ENCODE results near the gene TBC1D4.

GRCh38 chr13:75271846-75272245, 210.1 kb downstream of the TBC1D4 start:
- TF ChIP-seq CTCF (IDR thresholded peaks at IDR 0.05 in 4 of 5, conservative IDR thresholded peaks at IDR 0.05 in 1 of 5): no peak
- TF ChIP-seq POLR2A (IDR thresholded peaks at IDR 0.05): no peak
